Type B pancreatic cell (in vitro differentiated cells): ENCODE measurements around the gene PM20D1. TPM values are rescaled to one million over a fixed set of nuclear protein-coding genes. Genes with fewer than 3 reads are reported as not detected.

Experiments used
- DNase-seq: peaks from one replicate; pipeline ENCODE4 v3.0.0; 2021; ENCODE audit warnings: mixed read lengths; ENCODE audit not compliant: unreplicated experiment; ENCODE audit errors: extremely low spot score
- H3K27ac Mint-ChIP-seq: 2 replicates; pipeline ENCODE4 v1.8.0; 2021; ENCODE audit warnings: mild to moderate bottlenecking, mixed read lengths
- H3K27me3 Mint-ChIP-seq: 2 replicates; pipeline ENCODE4 v1.8.0; 2021; ENCODE audit warnings: mixed read lengths
- H3K36me3 Mint-ChIP-seq: 2 replicates; pipeline ENCODE4 v1.8.0; 2021; ENCODE audit warnings: mixed read lengths
- H3K4me1 Mint-ChIP-seq: one replicate; pipeline ENCODE4 v1.8.0; 2021; ENCODE audit warnings: mixed read lengths; ENCODE audit not compliant: unreplicated experiment
- H3K4me3 Mint-ChIP-seq: 2 replicates; pipeline ENCODE4 v1.8.0; 2021; ENCODE audit warnings: mild to moderate bottlenecking, mixed read lengths
- H3K9me3 Mint-ChIP-seq: 2 replicates; pipeline ENCODE4 v1.8.0; 2021; ENCODE audit warnings: mixed read lengths
- CTCF ChIP-seq: fragments of 200-600 bp; sonication (generic); conservative IDR thresholded peaks from 2 replicates; pipeline ENCODE4 v1.5.0; 2021; ENCODE audit warnings: antibody characterized with exemption, mild to moderate bottlenecking
- total RNA-seq: library from RNA; stranded (reverse); gene quantifications from 2 replicates; pipeline ENCODE4 v1.2.1, GENCODE V29; 2021; ENCODE audit warnings: low replicate concordance

Gene PM20D1
- total RNA-seq, 1 donor from 2014 or later = not detected

- peaks cover 4% of the 10 kb centered on the region for H3K4me1 Mint-ChIP-seq
- H3K36me3 Mint-ChIP-seq = peaks cover 8% of the 10 kb centered on the region
- no peaks in the 10 kb centered on the region for H3K9me3 Mint-ChIP-seq
- TF ChIP-seq CTCF = no peak
- H3K4me3 Mint-ChIP-seq = no peak overlapping the region
- H3K27me3 Mint-ChIP-seq = no peaks in the 10 kb centered on the region
- no peak overlapping the region for H3K27ac Mint-ChIP-seq
- no peak for DNase-seq
Measured at GRCh38 chr1:205792481-205792881, 57.5 kb downstream of the PM20D1 start.

GRCh38 chr1:205791568-205792180, 58.3 kb downstream of the PM20D1 start:
- Mint-ChIP-seq H3K27ac (no peak overlapping the region), H3K27me3 (no peaks in the 10 kb centered on the region), H3K4me3 (no peak overlapping the region), H3K9me3 (no peaks in the 10 kb centered on the region), H3K36me3 (peaks cover 6% of the 10 kb centered on the region), H3K4me1 (peaks cover 4% of the 10 kb centered on the region)
- no peak for DNase-seq
- peak; percentile 79 for TF ChIP-seq CTCF

- H3K4me3 Mint-ChIP-seq = no peak overlapping the region
- peaks cover 5% of the 10 kb centered on the region for H3K36me3 Mint-ChIP-seq
- no peaks in the 10 kb centered on the region for H3K27me3 Mint-ChIP-seq
- TF ChIP-seq CTCF = no peak
- no peak overlapping the region for H3K27ac Mint-ChIP-seq
- no peak for DNase-seq
- H3K9me3 Mint-ChIP-seq = no peaks in the 10 kb centered on the region
- H3K4me1 Mint-ChIP-seq = peaks cover 4% of the 10 kb centered on the region
Measured at GRCh38 chr1:205787287-205787916, 62.5 kb downstream of the PM20D1 start.

- Mint-ChIP-seq H3K9me3 (no peaks in the 10 kb centered on the region), H3K27me3 (no peaks in the 10 kb centered on the region), H3K36me3 (peaks cover 5% of the 10 kb centered on the region), H3K4me1 (peaks cover 2% of the 10 kb centered on the region), H3K27ac (no peak overlapping the region), H3K4me3 (no peak overlapping the region)
- no peak for DNase-seq
- no peak for TF ChIP-seq CTCF
Measured at GRCh38 chr1:205786601-205787000, 63.3 kb downstream of the PM20D1 start.

- Mint-ChIP-seq H3K4me3 (no peak overlapping the region), H3K36me3 (peaks cover 3% of the 10 kb centered on the region), H3K27ac (no peak overlapping the region), H3K4me1 (no peaks in the 10 kb centered on the region), H3K27me3 (no peaks in the 10 kb centered on the region), H3K9me3 (no peaks in the 10 kb centered on the region)
- TF ChIP-seq CTCF = no peak
- no peak for DNase-seq
Measured at GRCh38 chr1:205785446-205785845, 64.5 kb downstream of the PM20D1 start.
